HCT116 (cell line): Measurements from ENCODE around the gene MAP1LC3B. TPM values are rescaled to one million over a fixed set of nuclear protein-coding genes. Genes with fewer than 3 reads are reported as not detected.

Experiments
- ATAC-seq: fragments of 200-7000 bp; cut with Tn5 transposase; 2 replicates; pipeline ENCODE4 v1.9.1; 2020; ENCODE audit warnings: mild to moderate bottlenecking, moderate library complexity
- BruUV-seq: library from RNA; stranded (reverse); fragments of 400-500 nt; replicated peaks from 2 replicates; lab custom pipeline; 2021; lab: Mats Ljungman, UMichigan
- CTCF ChIA-PET: fragments of 300-600 bp; sonication (Branson Sonifier 250); formaldehyde crosslinking; loops from one replicate; lab custom pipeline; 2021; ENCODE audit warnings: antibody characterized with exemption; lab: Charles Lee
- POLR2A ChIA-PET: fragments of 300-600, 350-600 bp; sonication (Branson Sonifier 250); formaldehyde crosslinking; loops from one replicate; lab custom pipeline; 2021; ENCODE audit warnings: antibody characterized with exemption; lab: Charles Lee
- RAD21 ChIA-PET, 2 experiments: fragments of 300-600 bp; sonication (Branson Sonifier 250); formaldehyde crosslinking; loops; one replicate each; lab custom pipeline; 2023; ENCODE audit warnings: low total read pairs in 2 of 2; ENCODE audit not compliant: uncharacterized antibody in 2 of 2, unreplicated experiment in 2 of 2, low non-redundant PET in 1 of 2; lab: Charles Lee
- DNase-seq: peaks from one replicate; pipeline ENCODE4 v3.0.0-alpha.2; 2010; ENCODE audit warnings: low read depth, low spot score
- H2AFZ ChIP-seq: fragments of 200-600 bp; shearing (Covaris generic), sonication (generic); 2 replicates; pipeline ENCODE4 v1.6.1; 2017; ENCODE audit warnings: low read depth, mixed run types, mixed read lengths, antibody characterized with exemption, low read length; ENCODE audit not compliant: poor library complexity, severe bottlenecking
- H3K27ac ChIP-seq: 2 replicates; pipeline ENCODE4 v1.5.1; 2012; ENCODE audit warnings: low read depth, low read length
- H3K27me3 ChIP-seq: fragments of 200-600 bp; sonication (generic); 2 replicates; pipeline ENCODE4 v1.6.1; 2016; ENCODE audit warnings: mixed run types, low read length, mixed read lengths; ENCODE audit not compliant: insufficient read depth
- H3K36me3 ChIP-seq, 2 experiments: fragments of 200-500 bp in 1 of 2; fragments of 200-600 bp in 1 of 2; sonication (Bioruptor generic) in 1 of 2; sonication (generic) in 1 of 2; 2 replicates each; pipeline versions ENCODE4 v1.5.1 to v1.6.1; 2014 to 2016; ENCODE audit warnings: low read length in 2 of 2, inconsistent platforms in 1 of 2, mixed read lengths in 1 of 2, mixed run types in 1 of 2; ENCODE audit not compliant: insufficient read depth in 2 of 2, control insufficient read depth in 1 of 2
- H3K4me1 ChIP-seq, 2 experiments: fragments of 200-600 bp in 1 of 2; sonication (generic) in 1 of 2; 2 replicates each; pipeline versions ENCODE4 v1.5.1 to v1.6.1; 2012 to 2017; ENCODE audit warnings: low read length in 2 of 2, inconsistent platforms in 1 of 2, mild to moderate bottlenecking in 1 of 2, mixed read lengths in 1 of 2, mixed run types in 1 of 2, moderate library complexity in 1 of 2; ENCODE audit not compliant: insufficient read depth in 2 of 2, control insufficient read depth in 1 of 2
- H3K4me2 ChIP-seq: fragments of 200-600 bp; sonication (generic); 2 replicates; pipeline ENCODE4 v1.6.1; 2017; ENCODE audit warnings: mixed run types, low read length, mixed read lengths
- H3K4me3 ChIP-seq, 2 experiments: fragments of 200-600 bp in 1 of 2; sonication (generic) in 1 of 2; replicated peaks in 1 of 2; 2 replicates each; pipeline ENCODE4 v1.5.1; 2011 to 2016; ENCODE audit warnings: low read length in 2 of 2, control low read depth in 1 of 2, low read depth in 1 of 2, mild to moderate bottlenecking in 1 of 2, mixed read lengths in 1 of 2, mixed run types in 1 of 2
- H3K79me2 ChIP-seq: fragments of 200-600 bp; sonication (generic); 2 replicates; pipeline ENCODE4 v1.6.1; 2017; ENCODE audit warnings: mild to moderate bottlenecking, mixed run types, low read length, moderate library complexity, mixed read lengths; ENCODE audit not compliant: insufficient read depth
- H3K9ac ChIP-seq: fragments of 200-600 bp; sonication (generic); 2 replicates; pipeline ENCODE4 v1.6.1; 2016; ENCODE audit warnings: low read length, mixed read lengths
- H3K9me2 ChIP-seq: fragments of 200-600 bp; sonication (generic), shearing (Covaris generic); 2 replicates; pipeline ENCODE4 v1.6.1; 2017; ENCODE audit warnings: mixed run types, mild to moderate bottlenecking, moderate library complexity; ENCODE audit not compliant: insufficient read depth
- H3K9me3 ChIP-seq, 2 experiments: fragments of 200-500 bp in 1 of 2; fragments of 200-600 bp in 1 of 2; sonication (Bioruptor generic) in 1 of 2; sonication (generic) in 1 of 2; 2 replicates each; pipeline ENCODE4 v1.6.1; 2014 to 2017; ENCODE audit warnings: low read length in 2 of 2, mixed read lengths in 2 of 2, inconsistent platforms in 1 of 2, low read depth in 1 of 2, mild to moderate bottlenecking in 1 of 2, mixed run types in 1 of 2, moderate library complexity in 1 of 2; ENCODE audit not compliant: control insufficient read depth in 1 of 2, insufficient read depth in 1 of 2
- H4K20me1 ChIP-seq: fragments of 200-600 bp; sonication (generic), shearing (Covaris generic); 2 replicates; pipeline ENCODE4 v1.6.1; 2017; ENCODE audit warnings: mixed run types, mild to moderate bottlenecking, moderate library complexity; ENCODE audit not compliant: insufficient read depth
- ATF3 ChIP-seq: IDR thresholded peaks from 2 replicates; pipeline ENCODE4 v1.6.1; 2012
- CEBPB ChIP-seq: IDR thresholded peaks from 2 replicates; pipeline ENCODE4 v1.6.1; 2012; ENCODE audit warnings: low read depth
- FOSL1 ChIP-seq: IDR thresholded peaks from 2 replicates; pipeline ENCODE4 v1.6.1; 2012; ENCODE audit warnings: low read depth
- POLR2A ChIP-seq: IDR thresholded peaks from 2 replicates; pipeline ENCODE4 v1.7.0; 2011; ENCODE audit warnings: borderline replicate concordance; ENCODE audit not compliant: insufficient read depth, insufficient read length; ENCODE audit errors: extremely low read depth
- SP1 ChIP-seq: IDR thresholded peaks from 2 replicates; pipeline ENCODE4 v1.6.1; 2012; ENCODE audit warnings: low read depth
- ZFX ChIP-seq: fragments of 450-650 bp; IDR thresholded peaks from 2 replicates; pipeline ENCODE4 v1.6.1; 2017
- ZNF274 ChIP-seq: fragments of 200-500 bp; sonication (Bioruptor generic); IDR thresholded peaks from 2 replicates; pipeline ENCODE4 v1.6.1; 2014; ENCODE audit warnings: mild to moderate bottlenecking, low read depth, low read length, inconsistent platforms
- intact Hi-C: fragments of 100-400 bp; cut with micrococcal nuclease; formaldehyde crosslinking; loops from 2 replicates; pipeline ENCODE4 v1.10.0; 2022
- total RNA-seq: library from RNA; stranded (reverse); gene quantifications from one replicate; pipeline ENCODE4 v1.2.1, GENCODE V29; 2021; ENCODE audit not compliant: unreplicated experiment
- TF ChIP-seq, protein P1 (sequence below): IDR thresholded peaks from 2 replicates; pipeline ENCODE4 v1.6.1; 2011; ENCODE audit warnings: mild to moderate bottlenecking, low read length, moderate library complexity; ENCODE audit not compliant: insufficient replicate concordance; ENCODE audit errors: extremely low read depth

MAP1LC3B gene
- total RNA-seq, 1 experiment from 2014 or later, result 93.8 TPM

DNA sequence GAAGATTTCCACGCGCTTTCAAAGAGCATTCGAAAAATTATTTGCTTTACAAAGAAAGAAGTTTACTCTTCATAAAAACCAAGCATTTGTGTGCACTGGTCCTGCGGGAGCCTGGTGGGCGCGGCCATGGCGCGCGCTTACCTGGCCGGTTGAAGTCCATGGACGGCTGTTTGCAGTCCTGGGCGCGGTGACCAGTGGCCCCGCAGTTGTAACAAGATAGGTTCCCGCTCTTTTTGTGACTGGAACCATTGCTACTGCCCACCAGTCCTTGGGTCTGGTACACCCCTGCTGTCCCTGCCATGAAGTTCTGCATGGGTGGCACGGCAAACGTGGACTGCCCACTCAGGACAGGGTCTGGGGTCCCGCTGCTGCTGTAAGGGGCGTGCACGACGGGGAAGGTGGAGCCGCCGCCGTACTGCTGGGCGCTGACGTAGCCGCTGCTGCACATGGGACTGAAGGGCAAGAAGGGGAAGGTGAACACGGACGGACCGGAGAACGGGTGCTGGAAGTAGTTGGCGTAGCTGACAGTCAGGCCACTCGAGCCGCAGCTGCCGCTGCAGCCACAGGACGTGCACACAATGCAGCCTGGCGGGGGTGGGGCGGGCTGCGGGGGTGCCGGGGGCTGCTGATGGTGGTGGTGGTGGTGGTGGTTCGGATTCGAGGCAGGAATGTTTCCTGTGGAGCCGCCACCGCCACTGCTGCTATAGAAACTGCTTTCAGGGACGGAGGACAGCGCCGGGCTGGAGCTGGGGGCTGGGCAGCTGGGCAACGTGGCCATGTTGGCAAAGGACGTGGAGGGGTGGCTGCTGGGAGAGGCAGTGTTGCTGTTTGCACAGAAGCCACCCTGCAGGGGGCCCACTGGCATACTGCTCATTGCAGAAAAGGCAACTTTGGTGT is 19.5 kb downstream of the MAP1LC3B start:
- BruUV-seq, result no TSS peak
- ChIA-PET CTCF (interaction anchor here (0.8 kb wide), 1 partner anchor 225 kb away, joined by 3 read pairs; no protein-coding TSS in a partner anchor), RAD21 (interaction anchor here in 1 of 2 experiments (0.6 kb wide), 1 partner anchor 54 kb away, joined by 4 read pairs; no protein-coding TSS in a partner anchor), POLR2A (no interaction called here)
- Histone ChIP-seq H3K79me2 (no peaks in the 10 kb centered on the region), H3K4me3 (no peak overlapping the region), H3K9me2 (no peaks in the 10 kb centered on the region), H3K4me2 (no peak overlapping the region), H3K4me1 (peaks cover 23 to 30% of the 10 kb centered on the region in 2 experiments), H2AFZ (no peak overlapping the region), H3K27ac (no peak overlapping the region), H3K9me3 (no peaks in the 10 kb centered on the region), H3K27me3 (no peaks in the 10 kb centered on the region), H4K20me1 (peaks cover 21% of the 10 kb centered on the region), H3K36me3 (peaks cover 26 to 33% of the 10 kb centered on the region in 2 experiments; a peak in 3 of 4 replicates), H3K9ac (no peak overlapping the region)
- no peak for ATAC-seq
- intact Hi-C loops, result no loop called here
- DNase-seq, result no peak
- TF ChIP-seq ZNF274 (no peak), CEBPB (no peak), SP1 (no peak), ZFX (no peak), ATF3 (no peak), FOSL1 (no peak), POLR2A (no peak)
- TF ChIP-seq, protein P1, sequence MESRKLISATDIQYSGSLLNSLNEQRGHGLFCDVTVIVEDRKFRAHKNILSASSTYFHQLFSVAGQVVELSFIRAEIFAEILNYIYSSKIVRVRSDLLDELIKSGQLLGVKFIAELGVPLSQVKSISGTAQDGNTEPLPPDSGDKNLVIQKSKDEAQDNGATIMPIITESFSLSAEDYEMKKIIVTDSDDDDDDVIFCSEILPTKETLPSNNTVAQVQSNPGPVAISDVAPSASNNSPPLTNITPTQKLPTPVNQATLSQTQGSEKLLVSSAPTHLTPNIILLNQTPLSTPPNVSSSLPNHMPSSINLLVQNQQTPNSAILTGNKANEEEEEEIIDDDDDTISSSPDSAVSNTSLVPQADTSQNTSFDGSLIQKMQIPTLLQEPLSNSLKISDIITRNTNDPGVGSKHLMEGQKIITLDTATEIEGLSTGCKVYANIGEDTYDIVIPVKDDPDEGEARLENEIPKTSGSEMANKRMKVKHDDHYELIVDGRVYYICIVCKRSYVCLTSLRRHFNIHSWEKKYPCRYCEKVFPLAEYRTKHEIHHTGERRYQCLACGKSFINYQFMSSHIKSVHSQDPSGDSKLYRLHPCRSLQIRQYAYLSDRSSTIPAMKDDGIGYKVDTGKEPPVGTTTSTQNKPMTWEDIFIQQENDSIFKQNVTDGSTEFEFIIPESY, result no peak
